ENCODE measurements around the gene TCEAL9.

Gene TCEAL9

DNA sequence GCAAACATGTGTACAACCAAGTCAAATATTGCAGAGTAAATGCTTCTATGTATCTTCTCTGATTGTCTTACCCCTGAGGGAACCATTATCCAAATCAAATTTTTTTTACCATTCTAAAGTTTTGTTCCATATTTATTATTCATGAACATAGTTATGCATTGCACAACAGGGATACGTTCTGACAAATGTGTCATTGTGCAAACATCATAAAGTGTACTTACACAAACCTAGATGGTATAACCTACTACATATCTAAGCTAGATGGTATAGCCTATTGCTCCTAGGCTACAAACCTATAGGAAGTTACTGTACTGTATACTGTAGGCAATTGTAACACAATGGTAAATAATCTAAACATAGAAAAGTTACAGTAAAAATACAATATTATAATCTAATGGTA, 43.4 kb downstream of the TCEAL9 start:
- Histone ChIP-seq H3K4me3 (ENCODE audit: low read depth, low read length) (no peak overlapping the region), H3K27ac (ENCODE audit: extremely low read depth, low read depth, low read length) (no peak overlapping the region), H3K9me3 (ENCODE audit: control insufficient read depth, insufficient read depth, low read depth, low read length) (no peaks in the 10 kb centered on the region), H3K4me1 (ENCODE audit: control insufficient read depth, insufficient read depth, low read length) (no peaks in the 10 kb centered on the region), H3K36me3 (ENCODE audit: control insufficient read depth in 2 of 2, insufficient read depth in 1 of 2, low read length in 2 of 2) (no peaks in the 10 kb centered on the region)
- ChIA-PET POLR2A (no interaction called here), CTCF (no interaction called here)
- TF ChIP-seq, protein P1, sequence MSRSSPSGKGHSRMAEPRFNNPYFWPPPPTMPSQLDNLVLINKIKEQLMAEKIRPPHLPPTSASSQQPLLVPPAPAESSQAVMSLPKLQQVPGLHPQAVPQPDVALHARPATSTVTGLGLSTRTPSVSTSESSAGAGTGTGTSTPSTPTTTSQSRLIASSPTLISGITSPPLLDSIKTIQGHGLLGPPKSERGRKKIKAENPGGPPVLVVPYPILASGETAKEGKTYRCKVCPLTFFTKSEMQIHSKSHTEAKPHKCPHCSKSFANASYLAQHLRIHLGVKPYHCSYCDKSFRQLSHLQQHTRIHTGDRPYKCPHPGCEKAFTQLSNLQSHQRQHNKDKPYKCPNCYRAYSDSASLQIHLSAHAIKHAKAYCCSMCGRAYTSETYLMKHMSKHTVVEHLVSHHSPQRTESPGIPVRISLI (tag by site-specific recombination; IDR thresholded peaks at IDR 0.05): no peak
- TF ChIP-seq SP2 (tag by site-specific recombination; IDR thresholded peaks at IDR 0.05): no peak
- TF ChIP-seq, protein P2, sequence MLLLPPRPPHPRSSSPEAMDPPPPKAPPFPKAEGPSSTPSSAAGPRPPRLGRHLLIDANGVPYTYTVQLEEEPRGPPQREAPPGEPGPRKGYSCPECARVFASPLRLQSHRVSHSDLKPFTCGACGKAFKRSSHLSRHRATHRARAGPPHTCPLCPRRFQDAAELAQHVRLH (tag by site-specific recombination; IDR thresholded peaks at IDR 0.05): no peak
- no peak for TF ChIP-seq HOXC10 (CRISPR knock-in tag; IDR thresholded peaks at IDR 0.05)
- no peak for TF ChIP-seq EGR2 (tag by site-specific recombination; IDR thresholded peaks at IDR 0.05; ENCODE audit: low read depth)
- no peak for TF ChIP-seq ZNF571 (tag by site-specific recombination; IDR thresholded peaks at IDR 0.05)
- no peak for TF ChIP-seq ZNF473 (tag by site-specific recombination; IDR thresholded peaks at IDR 0.05)
- TF ChIP-seq SETDB1 (IDR thresholded peaks at IDR 0.05; ENCODE audit: insufficient read length, low read length): no peak
- TF ChIP-seq ZNF654 (tag by site-specific recombination; IDR thresholded peaks at IDR 0.05; ENCODE audit: low read depth): no peak
- no peak for TF ChIP-seq ZNF701 (tag by site-specific recombination; IDR thresholded peaks at IDR 0.05)
- no peak for TF ChIP-seq GLIS1 (tag by site-specific recombination; IDR thresholded peaks at IDR 0.05)
- TF ChIP-seq ZNF585B (tag by site-specific recombination; IDR thresholded peaks at IDR 0.05): no peak
- no peak for TF ChIP-seq ZNF677 (tag by site-specific recombination; IDR thresholded peaks at IDR 0.05)
- no peak for TF ChIP-seq ZNF426 (tag by site-specific recombination; IDR thresholded peaks at IDR 0.05)

DNA sequence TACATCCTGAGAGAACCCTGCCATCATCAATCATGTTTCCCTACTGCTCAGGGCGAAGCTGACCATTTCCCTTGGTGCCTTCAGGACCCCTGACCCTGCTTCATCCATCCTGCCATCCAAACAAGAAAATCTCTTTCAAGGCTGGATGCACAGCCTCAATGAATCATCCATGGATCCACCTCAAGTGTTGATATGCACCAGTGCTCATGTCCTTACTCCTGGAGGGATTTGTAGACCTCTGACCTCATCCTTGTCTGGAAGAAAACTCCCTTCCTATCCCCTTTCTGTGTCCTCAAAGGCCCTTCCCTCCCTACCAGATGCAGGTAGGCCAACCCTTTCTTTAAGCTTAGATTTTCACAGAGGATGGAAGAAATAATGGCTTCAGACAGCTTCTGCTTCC, 44.6 kb downstream of the TCEAL9 start:
- Histone ChIP-seq H3K4me3 (ENCODE audit: low read depth, low read length) (no peak overlapping the region), H3K36me3 (ENCODE audit: control insufficient read depth in 2 of 2, insufficient read depth in 1 of 2, low read length in 2 of 2) (no peaks in the 10 kb centered on the region), H3K27ac (ENCODE audit: extremely low read depth, low read depth, low read length) (no peak overlapping the region), H3K9me3 (ENCODE audit: control insufficient read depth, insufficient read depth, low read depth, low read length) (no peaks in the 10 kb centered on the region), H3K4me1 (ENCODE audit: control insufficient read depth, insufficient read depth, low read length) (no peaks in the 10 kb centered on the region)
- ChIA-PET CTCF (interaction anchor here (0.7 kb wide), 1 partner anchor 190 kb away, joined by 3 read pairs; no protein-coding TSS in a partner anchor), POLR2A (no interaction called here)
- TF ChIP-seq ZNF677 (tag by site-specific recombination; IDR thresholded peaks at IDR 0.05) (no peak), ZNF274 (IDR thresholded peaks at IDR 0.05; ENCODE audit: low read length) (no peak), ZNF274 (tag by site-specific recombination; IDR thresholded peaks at IDR 0.05; ENCODE audit: borderline replicate concordance) (no peak), ZNF623 (tag by site-specific recombination; IDR thresholded peaks at IDR 0.05) (no peak), SALL2 (tag by site-specific recombination; IDR thresholded peaks at IDR 0.05; ENCODE audit: borderline replicate concordance) (no peak), ZNF544 (tag by site-specific recombination; IDR thresholded peaks at IDR 0.05) (no peak), KLF16 (tag by site-specific recombination; IDR thresholded peaks at IDR 0.05) (no peak), HOXD13 (CRISPR knock-in tag; IDR thresholded peaks at IDR 0.05; ENCODE audit: borderline replicate concordance) (no peak), ZNF416 (tag by site-specific recombination; IDR thresholded peaks at IDR 0.05) (no peak), ZNF585B (tag by site-specific recombination; IDR thresholded peaks at IDR 0.05) (no peak), ZEB2 (tag by site-specific recombination; IDR thresholded peaks at IDR 0.05) (no peak)
- TF ChIP-seq, protein P3, sequence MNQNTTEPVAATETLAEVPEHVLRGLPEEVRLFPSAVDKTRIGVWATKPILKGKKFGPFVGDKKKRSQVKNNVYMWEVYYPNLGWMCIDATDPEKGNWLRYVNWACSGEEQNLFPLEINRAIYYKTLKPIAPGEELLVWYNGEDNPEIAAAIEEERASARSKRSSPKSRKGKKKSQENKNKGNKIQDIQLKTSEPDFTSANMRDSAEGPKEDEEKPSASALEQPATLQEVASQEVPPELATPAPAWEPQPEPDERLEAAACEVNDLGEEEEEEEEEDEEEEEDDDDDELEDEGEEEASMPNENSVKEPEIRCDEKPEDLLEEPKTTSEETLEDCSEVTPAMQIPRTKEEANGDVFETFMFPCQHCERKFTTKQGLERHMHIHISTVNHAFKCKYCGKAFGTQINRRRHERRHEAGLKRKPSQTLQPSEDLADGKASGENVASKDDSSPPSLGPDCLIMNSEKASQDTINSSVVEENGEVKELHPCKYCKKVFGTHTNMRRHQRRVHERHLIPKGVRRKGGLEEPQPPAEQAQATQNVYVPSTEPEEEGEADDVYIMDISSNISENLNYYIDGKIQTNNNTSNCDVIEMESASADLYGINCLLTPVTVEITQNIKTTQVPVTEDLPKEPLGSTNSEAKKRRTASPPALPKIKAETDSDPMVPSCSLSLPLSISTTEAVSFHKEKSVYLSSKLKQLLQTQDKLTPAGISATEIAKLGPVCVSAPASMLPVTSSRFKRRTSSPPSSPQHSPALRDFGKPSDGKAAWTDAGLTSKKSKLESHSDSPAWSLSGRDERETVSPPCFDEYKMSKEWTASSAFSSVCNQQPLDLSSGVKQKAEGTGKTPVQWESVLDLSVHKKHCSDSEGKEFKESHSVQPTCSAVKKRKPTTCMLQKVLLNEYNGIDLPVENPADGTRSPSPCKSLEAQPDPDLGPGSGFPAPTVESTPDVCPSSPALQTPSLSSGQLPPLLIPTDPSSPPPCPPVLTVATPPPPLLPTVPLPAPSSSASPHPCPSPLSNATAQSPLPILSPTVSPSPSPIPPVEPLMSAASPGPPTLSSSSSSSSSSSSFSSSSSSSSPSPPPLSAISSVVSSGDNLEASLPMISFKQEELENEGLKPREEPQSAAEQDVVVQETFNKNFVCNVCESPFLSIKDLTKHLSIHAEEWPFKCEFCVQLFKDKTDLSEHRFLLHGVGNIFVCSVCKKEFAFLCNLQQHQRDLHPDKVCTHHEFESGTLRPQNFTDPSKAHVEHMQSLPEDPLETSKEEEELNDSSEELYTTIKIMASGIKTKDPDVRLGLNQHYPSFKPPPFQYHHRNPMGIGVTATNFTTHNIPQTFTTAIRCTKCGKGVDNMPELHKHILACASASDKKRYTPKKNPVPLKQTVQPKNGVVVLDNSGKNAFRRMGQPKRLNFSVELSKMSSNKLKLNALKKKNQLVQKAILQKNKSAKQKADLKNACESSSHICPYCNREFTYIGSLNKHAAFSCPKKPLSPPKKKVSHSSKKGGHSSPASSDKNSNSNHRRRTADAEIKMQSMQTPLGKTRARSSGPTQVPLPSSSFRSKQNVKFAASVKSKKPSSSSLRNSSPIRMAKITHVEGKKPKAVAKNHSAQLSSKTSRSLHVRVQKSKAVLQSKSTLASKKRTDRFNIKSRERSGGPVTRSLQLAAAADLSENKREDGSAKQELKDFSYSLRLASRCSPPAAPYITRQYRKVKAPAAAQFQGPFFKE (tag by site-specific recombination; IDR thresholded peaks at IDR 0.05; ENCODE audit: borderline replicate concordance): no peak
- TF ChIP-seq, protein P4, sequence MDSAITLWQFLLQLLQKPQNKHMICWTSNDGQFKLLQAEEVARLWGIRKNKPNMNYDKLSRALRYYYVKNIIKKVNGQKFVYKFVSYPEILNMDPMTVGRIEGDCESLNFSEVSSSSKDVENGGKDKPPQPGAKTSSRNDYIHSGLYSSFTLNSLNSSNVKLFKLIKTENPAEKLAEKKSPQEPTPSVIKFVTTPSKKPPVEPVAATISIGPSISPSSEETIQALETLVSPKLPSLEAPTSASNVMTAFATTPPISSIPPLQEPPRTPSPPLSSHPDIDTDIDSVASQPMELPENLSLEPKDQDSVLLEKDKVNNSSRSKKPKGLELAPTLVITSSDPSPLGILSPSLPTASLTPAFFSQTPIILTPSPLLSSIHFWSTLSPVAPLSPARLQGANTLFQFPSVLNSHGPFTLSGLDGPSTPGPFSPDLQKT (IDR thresholded peaks at IDR 0.05; ENCODE audit: borderline replicate concordance, low read depth, low read length): no peak
- TF ChIP-seq, protein P5, sequence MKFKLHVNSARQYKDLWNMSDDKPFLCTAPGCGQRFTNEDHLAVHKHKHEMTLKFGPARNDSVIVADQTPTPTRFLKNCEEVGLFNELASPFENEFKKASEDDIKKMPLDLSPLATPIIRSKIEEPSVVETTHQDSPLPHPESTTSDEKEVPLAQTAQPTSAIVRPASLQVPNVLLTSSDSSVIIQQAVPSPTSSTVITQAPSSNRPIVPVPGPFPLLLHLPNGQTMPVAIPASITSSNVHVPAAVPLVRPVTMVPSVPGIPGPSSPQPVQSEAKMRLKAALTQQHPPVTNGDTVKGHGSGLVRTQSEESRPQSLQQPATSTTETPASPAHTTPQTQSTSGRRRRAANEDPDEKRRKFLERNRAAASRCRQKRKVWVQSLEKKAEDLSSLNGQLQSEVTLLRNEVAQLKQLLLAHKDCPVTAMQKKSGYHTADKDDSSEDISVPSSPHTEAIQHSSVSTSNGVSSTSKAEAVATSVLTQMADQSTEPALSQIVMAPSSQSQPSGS (tag by site-specific recombination; IDR thresholded peaks at IDR 0.05; ENCODE audit: low read depth): no peak
- TF ChIP-seq, protein P2 (tag by site-specific recombination; IDR thresholded peaks at IDR 0.05): no peak
